Activated CD8-positive, alpha-beta T cell treated with anti-CD3 and anti-CD28 coated beads, Interleukin-2, amount 10 ng/mL, durations not matched to agents 7 days and 5 days (primary cell): ENCODE data around the gene SAMD11. TPM values are rescaled to one million over a fixed set of nuclear protein-coding genes. Genes with fewer than 3 reads are reported as not detected.

Experiments
- ATAC-seq: fragments of 150-1000 bp; cut with Tn5 transposase; one replicate; pipeline ENCODE4 v1.10.0; 2021; ENCODE audit warnings: moderate library complexity
- CTCF ChIA-PET: fragments of 350-600 bp; sonication (Branson Sonifier 250); formaldehyde crosslinking; loops from one replicate; lab custom pipeline; 2021; ENCODE audit warnings: antibody characterized with exemption; lab: Charles Lee
- POLR2A ChIA-PET: fragments of 350-600 bp; sonication (Branson Sonifier 250); formaldehyde crosslinking; loops from one replicate; lab custom pipeline; 2021; ENCODE audit warnings: antibody characterized with exemption; lab: Charles Lee
- DNase-seq: peaks from one replicate; pipeline ENCODE4 v3.0.0-alpha.2; 2020
- H3K27ac Mint-ChIP-seq: one replicate; pipeline ENCODE4 v1.8.0; 2021; ENCODE audit warnings: mild to moderate bottlenecking, mixed read lengths
- H3K27me3 Mint-ChIP-seq: one replicate; pipeline ENCODE4 v1.8.0; 2021; ENCODE audit warnings: low read depth, mixed read lengths
- H3K36me3 Mint-ChIP-seq: one replicate; pipeline ENCODE4 v1.8.0; 2021; ENCODE audit warnings: low read depth, mixed read lengths
- H3K4me1 Mint-ChIP-seq: one replicate; pipeline ENCODE4 v1.8.0; 2021; ENCODE audit warnings: low read depth, mixed read lengths
- H3K4me3 Mint-ChIP-seq: one replicate; pipeline ENCODE4 v1.8.0; 2021; ENCODE audit warnings: mild to moderate bottlenecking, mixed read lengths
- H3K9me3 Mint-ChIP-seq: one replicate; pipeline ENCODE4 v1.8.0; 2022; ENCODE audit warnings: mixed read lengths; ENCODE audit not compliant: insufficient read depth
- total RNA-seq, 2 experiments: library from RNA; stranded (reverse); gene quantifications; one replicate each; pipeline ENCODE4 v1.2.3, GENCODE V29; 2021

The SAMD11 gene
- total RNA-seq, 2 experiments from 2014 or later, result not detected

DNA sequence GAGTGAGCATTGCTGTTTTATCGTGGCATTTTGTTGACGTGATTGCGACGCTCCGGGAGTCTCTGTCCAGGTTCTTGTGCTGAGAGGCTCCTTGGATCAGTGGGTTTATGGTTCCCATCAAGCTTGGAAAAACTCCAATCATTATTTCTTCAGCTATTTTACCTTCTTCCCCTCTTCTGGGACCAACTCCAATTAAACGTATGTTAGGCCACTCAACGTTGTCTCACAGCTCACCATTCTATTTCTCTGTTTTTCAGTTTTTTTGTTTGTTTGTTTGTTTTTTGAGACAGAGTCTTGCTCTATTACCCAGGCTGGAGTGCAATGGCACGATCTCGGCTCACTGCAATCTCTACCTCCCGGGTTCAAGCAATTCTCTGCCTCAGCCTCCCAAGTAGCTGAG lies 68.2 kb downstream of the SAMD11 start:
- ATAC-seq (no peak), DNase-seq (no peak)
- POLR2A ChIA-PET, result no interaction called here
- CTCF ChIA-PET, result interaction anchor here (0.8 to 4.7 kb wide), 5 partner anchors 8 to 71 kb away, joined by 3 to 37 read pairs (median 11); no protein-coding TSS in a partner anchor
- Mint-ChIP-seq H3K27ac (no peak overlapping the region), H3K36me3 (peaks cover 4% of the 10 kb centered on the region), H3K27me3 (peaks cover 42% of the 10 kb centered on the region), H3K4me1 (peaks cover 17% of the 10 kb centered on the region), H3K4me3 (no peak overlapping the region), H3K9me3 (peaks cover 8% of the 10 kb centered on the region)

DNA sequence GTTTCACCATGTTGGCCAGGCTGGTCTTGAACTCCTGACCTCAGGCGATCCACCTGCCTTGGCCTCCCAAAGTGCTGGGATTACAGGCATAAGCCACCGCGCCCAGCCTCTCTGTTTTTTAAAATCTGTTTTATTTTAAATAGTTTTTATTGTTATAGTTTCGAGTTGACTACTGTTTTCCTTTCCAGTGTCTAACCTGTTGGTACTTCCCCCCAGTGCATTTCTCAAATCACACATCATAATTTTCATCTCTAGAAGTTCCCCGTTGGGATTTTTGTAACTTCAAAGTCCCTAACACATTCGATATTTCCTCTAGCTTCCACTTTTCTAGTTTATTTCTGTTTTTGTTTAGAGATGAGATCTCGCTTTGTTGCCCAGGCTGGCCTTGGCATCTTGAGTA lies 68.6 kb downstream of the SAMD11 start:
- ChIA-PET CTCF (interaction anchor here (0.8 to 4.7 kb wide), 5 partner anchors 8 to 71 kb away, joined by 3 to 37 read pairs (median 11); no protein-coding TSS in a partner anchor), POLR2A (no interaction called here)
- H3K27me3 Mint-ChIP-seq, result peaks cover 46% of the 10 kb centered on the region
- peaks cover 8% of the 10 kb centered on the region for H3K9me3 Mint-ChIP-seq
- DNase-seq (no peak), ATAC-seq (no peak)
- peaks cover 20% of the 10 kb centered on the region for H3K4me1 Mint-ChIP-seq
- H3K36me3 Mint-ChIP-seq, result peaks cover 4% of the 10 kb centered on the region
- no peak overlapping the region for H3K4me3 Mint-ChIP-seq
- no peak overlapping the region for H3K27ac Mint-ChIP-seq

GRCh38 chr1:993379-993995 lies 69.8 kb downstream of the SAMD11 start:
- Mint-ChIP-seq H3K27ac (no peak overlapping the region), H3K9me3 (peaks cover 8% of the 10 kb centered on the region), H3K4me3 (no peak overlapping the region), H3K4me1 (peaks cover 22% of the 10 kb centered on the region), H3K36me3 (peaks cover 4% of the 10 kb centered on the region), H3K27me3 (peaks cover 44% of the 10 kb centered on the region)
- ChIA-PET CTCF (interaction anchor here (0.8 to 4.7 kb wide), 5 partner anchors 9 to 70 kb away, joined by 3 to 37 read pairs (median 11); partner anchors contain the start of gene ISG15), POLR2A (no interaction called here)
- DNase-seq (no peak), ATAC-seq (no peak)

Other genes with a start within 250 kb of the SAMD11 start
- gene OR4F16, start 237.3 kb upstream of the SAMD11 start, total RNA-seq, result not detected
- gene NOC2L, start 35.3 kb downstream of the SAMD11 start, total RNA-seq, result 10 to 100 TPM; 61.7 to 68.7 TPM
- 10 to 100 TPM; 24.4 to 27.7 TPM for gene KLHL17, start 36.7 kb downstream of the SAMD11 start, total RNA-seq
- 1 to 10 TPM; 1.7 to 2.2 TPM for gene PLEKHN1, start 42.6 kb downstream of the SAMD11 start, total RNA-seq
- gene PERM1, start 58.2 kb downstream of the SAMD11 start, total RNA-seq, result not detected
- gene HES4, start 76.2 kb downstream of the SAMD11 start, total RNA-seq, result under 1 TPM; 0.45 to 0.50 TPM
- 100 to 1,000 TPM; 385 to 413 TPM for gene ISG15, start 89.6 kb downstream of the SAMD11 start, total RNA-seq
- gene AGRN, start 96.2 kb downstream of the SAMD11 start, total RNA-seq, result 10 to 100 TPM; 12.4 to 14.6 TPM
- not detected for gene RNF223, start 150.4 kb downstream of the SAMD11 start, total RNA-seq
- 10 to 100 TPM; 24.5 to 26.8 TPM for gene C1orf159, start 192.2 kb downstream of the SAMD11 start, total RNA-seq
- gene TTLL10, start 250.0 kb downstream of the SAMD11 start, total RNA-seq, result under 1 TPM; 0.63 to 0.90 TPM